SU-DHL-6 (cell line): Measurements from ENCODE around the gene GPC3.

Experiments
- CTCF ChIP-seq: fragments of 200-600 bp; sonication (generic); IDR thresholded peaks from one replicate; pipeline ENCODE4 v1.5.1; 2017; ENCODE audit warnings: antibody characterized with exemption, mild to moderate bottlenecking, low read length, moderate library complexity; ENCODE audit not compliant: insufficient read depth, poor library complexity, severe bottlenecking
- EZH2phosphoT487 ChIP-seq: fragments of 200-600 bp; sonication (generic), shearing (Covaris generic); conservative IDR thresholded peaks from 2 replicates; pipeline ENCODE4 v1.6.1; 2018; ENCODE audit warnings: mild to moderate bottlenecking, antibody characterized with exemption, low read length, moderate library complexity, mixed read lengths

- no peak for TF ChIP-seq CTCF
- TF ChIP-seq EZH2phosphoT487: no peak
Observed at GRCh38 chrX:133907606-133908005, 77.8 kb downstream of the GPC3 start.
